ENCODE measurements around the gene KCNAB1. TPM values are rescaled to one million over a fixed set of nuclear protein-coding genes. Genes with fewer than 3 reads are reported as not detected.
"Not testable (repeated sequence)": the region's sequence is repeated elsewhere in the genome, so short reads cannot be mapped to it uniquely, and the experiment has no call there.

Gene KCNAB1
- total RNA-seq, 3 donors from 2014 or later: 0.65 to 13.5 (median 1.2) TPM

GRCh38 chr3:156226676-156227420 lies 106.5 kb downstream of the KCNAB1 start:
- Histone ChIP-seq H3K4me3 (no peak overlapping the region), H3K4me1 (ENCODE audit: low read depth) (no peaks in the 10 kb centered on the region), H3K36me3 (ENCODE audit: low read depth) (no peaks in the 10 kb centered on the region), H3K9me3 (no peaks in the 10 kb centered on the region)
- TF ChIP-seq CTCF (IDR thresholded peaks at IDR 0.05): no peak
- DNase-seq (no peak), ATAC-seq (no peak)
- intact Hi-C loops (cut with DNase I, micrococcal nuclease): no loop called here

GRCh38 chr3:156227704-156228103 lies 107.3 kb downstream of the KCNAB1 start:
- Histone ChIP-seq H3K36me3 (ENCODE audit: low read depth) (no peaks in the 10 kb centered on the region), H3K4me3 (no peak overlapping the region), H3K9me3 (no peaks in the 10 kb centered on the region), H3K4me1 (ENCODE audit: low read depth) (no peaks in the 10 kb centered on the region)
- TF ChIP-seq CTCF (IDR thresholded peaks at IDR 0.05): no peak
- intact Hi-C loops (cut with DNase I, micrococcal nuclease): no loop called here
- DNase-seq (no peak), ATAC-seq (no peak)

GRCh38 chr3:156230278-156230900 lies 110.0 kb downstream of the KCNAB1 start:
- H3K9me3 ChIP-seq: no peaks in the 10 kb centered on the region
- DNase-seq: no peak
- H3K4me1 ChIP-seq (ENCODE audit: low read depth): no peaks in the 10 kb centered on the region
- TF ChIP-seq CTCF (IDR thresholded peaks at IDR 0.05): no peak
- ATAC-seq: no peak
- intact Hi-C loops (cut with DNase I, micrococcal nuclease): no loop called here
- H3K4me3 ChIP-seq: no peak overlapping the region
- H3K36me3 ChIP-seq (ENCODE audit: low read depth): no peaks in the 10 kb centered on the region

GRCh38 chr3:156231221-156231620 lies 110.8 kb downstream of the KCNAB1 start:
- DNase-seq; H3K4me3 ChIP-seq; H3K9me3 ChIP-seq; intact Hi-C loops (cut with DNase I, micrococcal nuclease); ATAC-seq; H3K36me3 ChIP-seq (ENCODE audit: low read depth); H3K4me1 ChIP-seq (ENCODE audit: low read depth): not testable (repeated sequence)

- no peaks in the 10 kb centered on the region for H3K36me3 ChIP-seq (ENCODE audit: low read depth)
- no peaks in the 10 kb centered on the region for H3K4me1 ChIP-seq (ENCODE audit: low read depth)
- no peak overlapping the region for H3K4me3 ChIP-seq
- intact Hi-C loops (cut with DNase I, micrococcal nuclease): no loop called here
- H3K9me3 ChIP-seq: no peaks in the 10 kb centered on the region
- no peak for TF ChIP-seq CTCF (IDR thresholded peaks at IDR 0.05)
- DNase-seq (no peak), ATAC-seq (no peak)
Measured at GRCh38 chr3:156233876-156234275, 113.5 kb downstream of the KCNAB1 start.

GRCh38 chr3:156236556-156237260 lies 116.3 kb downstream of the KCNAB1 start:
- H3K4me1 ChIP-seq (ENCODE audit: low read depth): no peaks in the 10 kb centered on the region
- DNase-seq (no peak), ATAC-seq (no peak)
- H3K4me3 ChIP-seq: no peak overlapping the region
- intact Hi-C loops (cut with DNase I, micrococcal nuclease): no loop called here
- no peaks in the 10 kb centered on the region for H3K9me3 ChIP-seq
- H3K36me3 ChIP-seq (ENCODE audit: low read depth): no peaks in the 10 kb centered on the region
- no peak for TF ChIP-seq CTCF (IDR thresholded peaks at IDR 0.05)

Data from mucosa of descending colon (tissue), 3 donors.